ENCODE results near the gene MRPL12. TPM values are rescaled to one million over a fixed set of nuclear protein-coding genes. Genes with fewer than 3 reads are reported as not detected.

Gene MRPL12
- total and polyA plus RNA-seq, 9 of the 15 experiments (the other 6 are each of a cell fraction or from before 2014, with no cell fraction given) = 0.94 to 338 (median 100) TPM

- Histone ChIP-seq H3K4me3 (no peak overlapping the region), H3K9me3 (replicated peaks; ENCODE audit: control insufficient read depth, insufficient read depth, low read depth, low read length) (no peaks in the 10 kb centered on the region), H3K9me1 (ENCODE audit: control insufficient read depth, insufficient read depth, low read length) (no peaks in the 10 kb centered on the region), H2AFZ (ENCODE audit: low read depth, low read length) (no peak overlapping the region), H3K27ac (ENCODE audit: extremely low read depth, low read depth, low read length) (no peak overlapping the region), H3K4me2 (ENCODE audit: insufficient read depth, low read length) (no peak overlapping the region), H3K27me3 (ENCODE audit: control insufficient read depth in 2 of 2, insufficient read depth in 2 of 2, low read length in 2 of 2) (no peaks in the 10 kb centered on the region), H3K9ac (ENCODE audit: insufficient read depth in 1 of 2, low read depth in 2 of 2, low read length in 2 of 2) (no peak overlapping the region), H3K4me1 (replicated peaks in 1 of 2; ENCODE audit: control insufficient read depth in 2 of 2, insufficient read depth in 2 of 2, low read length in 2 of 2) (peaks cover 10 to 52% of the 10 kb centered on the region in 2 experiments; a peak in 4 of 5 replicates), H4K20me1 (replicated peaks; ENCODE audit: control insufficient read depth, insufficient read depth, low read length) (peaks cover 14% of the 10 kb centered on the region), H3K79me2 (ENCODE audit: control insufficient read depth, insufficient read depth, low read length) (peaks cover 23% of the 10 kb centered on the region), H3K36me3 (ENCODE audit: control insufficient read depth, insufficient read depth, low read length) (peaks cover 95% of the 10 kb centered on the region)
- intact Hi-C loops (cut with micrococcal nuclease) = no loop called here
- BruUV-seq (replicated peaks) = no TSS peak
- CTCF ChIA-PET (ENCODE audit: low intra/inter-chr PET ratio) = no interaction called here
- TF ChIP-seq ZNF143 (CRISPR knock-in tag; IDR thresholded peaks at IDR 0.05) = no peak
- peak; percentile 62; the same call in 1 of the 2 replicates for TF ChIP-seq ZNF740 (CRISPR knock-in tag; IDR thresholded peaks at IDR 0.05)
- no peak for TF ChIP-seq ZNF740 (tag; IDR thresholded peaks at IDR 0.05)
- TF ChIP-seq TCF3 (CRISPR knock-in tag; IDR thresholded peaks at IDR 0.05) = peak; percentile 24; the same call in 1 of the 2 replicates
- WGBS (ENCODE audit: insufficient coverage, low coverage, missing lambda C conversion rate) = 90% methylated on average over 21 of the region's 25 CpGs
- no peak for ATAC-seq
- POLR2A ChIA-PET = interaction anchor here (0.9 to 2.4 kb wide), 2 partner anchors 8 to 13 kb away, joined by 3 to 24 read pairs; partner anchors contain the start of genes ARL16 and HGS
- no peak for DNase-seq (ENCODE audit: extremely low read depth in 1 of 4, low spot score in 3 of 4)
- in situ Hi-C loops (cut with MboI) = no loop called here
- no peak for FAIRE-seq
These were observed 5.7 kb upstream of the MRPL12 start for GRCh38 chr17:81697261-81698044.
